ENCODE measurements around the gene IRGC. TPM values are rescaled to one million over a fixed set of nuclear protein-coding genes. Genes with fewer than 3 reads are reported as not detected.
"Not testable (repeated sequence)": the region's sequence is repeated elsewhere in the genome, so short reads cannot be mapped to it uniquely, and the experiment has no call there.

The IRGC gene
- total RNA-seq, 1 experiment from 2014 or later: not detected

DNA sequence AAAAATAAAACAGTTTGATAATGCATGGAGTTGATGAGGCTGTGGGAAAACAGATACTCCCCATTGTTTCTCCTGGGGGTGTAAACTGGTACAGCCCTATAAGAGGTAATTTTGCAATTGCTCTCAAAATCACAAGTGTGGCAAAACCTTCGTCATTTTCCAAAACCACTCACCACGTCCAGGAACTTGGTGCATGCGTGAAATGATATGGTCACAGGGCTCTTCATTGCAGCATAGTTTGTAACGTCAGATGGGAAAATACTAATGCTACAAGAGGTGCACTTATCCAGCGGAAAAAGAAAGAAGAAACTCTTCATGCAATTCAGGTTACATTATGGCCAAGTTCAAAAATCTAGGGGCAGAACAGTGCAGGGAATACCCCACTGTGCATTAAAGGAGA, 34.1 kb upstream of the IRGC start:
- ChIA-PET POLR2A (no interaction called here), CTCF (no interaction called here)
- no TSS peak for BruUV-seq (replicated peaks)
- H3K4me3 ChIP-seq (ENCODE audit: low read depth, low read length): no peak overlapping the region
- no peaks in the 10 kb centered on the region for H3K36me3 ChIP-seq (ENCODE audit: control insufficient read depth, insufficient read depth, low read length)
- TF ChIP-seq, protein P1, sequence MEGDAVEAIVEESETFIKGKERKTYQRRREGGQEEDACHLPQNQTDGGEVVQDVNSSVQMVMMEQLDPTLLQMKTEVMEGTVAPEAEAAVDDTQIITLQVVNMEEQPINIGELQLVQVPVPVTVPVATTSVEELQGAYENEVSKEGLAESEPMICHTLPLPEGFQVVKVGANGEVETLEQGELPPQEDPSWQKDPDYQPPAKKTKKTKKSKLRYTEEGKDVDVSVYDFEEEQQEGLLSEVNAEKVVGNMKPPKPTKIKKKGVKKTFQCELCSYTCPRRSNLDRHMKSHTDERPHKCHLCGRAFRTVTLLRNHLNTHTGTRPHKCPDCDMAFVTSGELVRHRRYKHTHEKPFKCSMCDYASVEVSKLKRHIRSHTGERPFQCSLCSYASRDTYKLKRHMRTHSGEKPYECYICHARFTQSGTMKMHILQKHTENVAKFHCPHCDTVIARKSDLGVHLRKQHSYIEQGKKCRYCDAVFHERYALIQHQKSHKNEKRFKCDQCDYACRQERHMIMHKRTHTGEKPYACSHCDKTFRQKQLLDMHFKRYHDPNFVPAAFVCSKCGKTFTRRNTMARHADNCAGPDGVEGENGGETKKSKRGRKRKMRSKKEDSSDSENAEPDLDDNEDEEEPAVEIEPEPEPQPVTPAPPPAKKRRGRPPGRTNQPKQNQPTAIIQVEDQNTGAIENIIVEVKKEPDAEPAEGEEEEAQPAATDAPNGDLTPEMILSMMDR (IDR thresholded peaks at IDR 0.05; ENCODE audit: insufficient read depth in 1 of 2, low read depth in 1 of 2, low read length in 1 of 2, severe bottlenecking in 1 of 2, unreplicated experiment in 1 of 2): no peak
- no peaks in the 10 kb centered on the region for H3K9me3 ChIP-seq
- no peaks in the 10 kb centered on the region for H3K36me3 Mint-ChIP-seq (ENCODE audit: insufficient read depth, unreplicated experiment)
- peaks cover 5% of the 10 kb centered on the region; the same call in 1 of the 2 replicates for H3K4me1 ChIP-seq
- peaks cover 5% of the 10 kb centered on the region for H3K4me1 Mint-ChIP-seq (ENCODE audit: low read depth, unreplicated experiment)
- no peak for DNase-seq
- H3K9me3 Mint-ChIP-seq (ENCODE audit: unreplicated experiment): no peaks in the 10 kb centered on the region
- intact Hi-C loops (cut with micrococcal nuclease; ENCODE audit: unreplicated experiment): no loop called here
- no peaks in the 10 kb centered on the region for H3K27me3 ChIP-seq (replicated peaks; ENCODE audit: control insufficient read depth, insufficient read depth, low read length)
- H3K4me3 Mint-ChIP-seq (ENCODE audit: unreplicated experiment): no peak overlapping the region
- no peak overlapping the region for H3K27ac Mint-ChIP-seq (ENCODE audit: unreplicated experiment)
- H3K27me3 Mint-ChIP-seq (ENCODE audit: insufficient read depth, unreplicated experiment): no peaks in the 10 kb centered on the region

DNA sequence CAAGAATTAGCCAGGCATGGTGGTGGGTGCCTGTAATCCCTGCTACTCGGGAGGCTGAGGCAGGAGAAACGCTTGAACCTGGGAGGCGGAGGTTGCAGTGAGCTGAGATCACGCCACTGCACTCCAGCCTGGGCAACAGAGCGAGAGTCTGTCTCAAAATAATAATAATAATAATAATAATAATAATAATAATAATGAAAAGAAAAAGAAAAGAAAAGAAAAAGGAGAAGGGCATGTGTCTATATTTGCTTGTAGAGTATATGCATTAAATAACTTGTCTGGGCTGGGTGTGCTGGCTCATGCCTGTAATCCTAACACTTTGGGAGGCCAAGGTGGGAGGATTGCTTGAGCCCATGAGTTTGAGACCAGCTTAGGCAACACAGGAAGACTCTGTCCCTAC, 33.6 kb upstream of the IRGC start:
- H3K4me1 ChIP-seq; H3K4me3 Mint-ChIP-seq (ENCODE audit: unreplicated experiment); DNase-seq; H3K9me3 Mint-ChIP-seq (ENCODE audit: unreplicated experiment); CTCF ChIA-PET; H3K27me3 ChIP-seq (replicated peaks; ENCODE audit: control insufficient read depth, insufficient read depth, low read length); BruUV-seq (replicated peaks); H3K9me3 ChIP-seq; H3K4me1 Mint-ChIP-seq (ENCODE audit: low read depth, unreplicated experiment); H3K27me3 Mint-ChIP-seq (ENCODE audit: insufficient read depth, unreplicated experiment); H3K36me3 ChIP-seq (ENCODE audit: control insufficient read depth, insufficient read depth, low read length); H3K36me3 Mint-ChIP-seq (ENCODE audit: insufficient read depth, unreplicated experiment); POLR2A ChIA-PET; intact Hi-C loops (cut with micrococcal nuclease; ENCODE audit: unreplicated experiment); H3K4me3 ChIP-seq (ENCODE audit: low read depth, low read length); H3K27ac Mint-ChIP-seq (ENCODE audit: unreplicated experiment): not testable (repeated sequence)

DNA sequence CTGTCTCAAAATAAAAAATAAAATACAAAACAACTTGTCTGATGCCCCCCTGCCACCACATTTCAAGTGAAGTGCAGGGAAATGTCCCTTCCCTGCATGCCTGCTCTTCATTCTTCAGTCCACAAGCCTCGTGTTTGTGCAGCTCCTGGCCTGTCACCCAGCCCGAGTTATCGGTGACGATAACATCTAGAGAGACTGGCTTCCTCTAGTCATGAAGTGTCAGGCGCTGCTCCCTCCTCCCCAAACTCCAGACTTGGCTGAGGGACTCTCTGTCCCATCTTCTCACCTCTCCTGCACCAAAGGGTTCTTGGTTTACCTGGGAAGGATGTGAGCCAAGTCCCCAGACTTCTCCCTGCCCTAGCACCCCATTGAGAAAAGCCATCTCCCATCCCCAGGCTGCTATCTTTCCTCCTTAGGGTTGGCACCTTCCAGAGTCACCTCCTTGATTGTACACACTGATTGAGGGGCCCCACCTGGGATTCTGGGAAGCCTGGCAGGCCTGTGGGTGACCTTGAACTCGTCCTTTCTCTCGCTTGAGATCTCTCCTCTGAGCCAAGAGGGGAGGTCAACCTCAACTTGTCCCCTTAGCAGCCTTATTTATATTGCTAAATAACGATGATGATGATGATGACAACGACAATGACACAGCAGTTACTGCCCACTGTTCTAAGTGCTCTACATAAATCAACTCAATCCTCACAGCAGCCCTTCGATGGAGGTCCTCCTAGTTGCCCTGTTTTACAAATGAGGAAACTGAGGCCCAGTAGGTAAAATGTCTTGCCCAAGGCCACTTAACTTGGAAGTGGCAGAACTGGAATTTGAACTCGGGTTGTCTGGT, 32.8 kb upstream of the IRGC start:
- TF ChIP-seq, protein P1 (IDR thresholded peaks at IDR 0.05; ENCODE audit: insufficient read depth in 1 of 2, low read depth in 1 of 2, low read length in 1 of 2, severe bottlenecking in 1 of 2, unreplicated experiment in 1 of 2): no peak
- Histone ChIP-seq H3K4me1 (peaks cover 5% of the 10 kb centered on the region; the same call in 1 of the 2 replicates), H3K36me3 (ENCODE audit: control insufficient read depth, insufficient read depth, low read length) (no peaks in the 10 kb centered on the region), H3K4me3 (ENCODE audit: low read depth, low read length) (no peak overlapping the region), H3K27me3 (replicated peaks; ENCODE audit: control insufficient read depth, insufficient read depth, low read length) (no peaks in the 10 kb centered on the region), H3K9me3 (no peaks in the 10 kb centered on the region)
- Mint-ChIP-seq H3K4me1 (ENCODE audit: low read depth, unreplicated experiment) (peaks cover 5% of the 10 kb centered on the region), H3K36me3 (ENCODE audit: insufficient read depth, unreplicated experiment) (no peaks in the 10 kb centered on the region), H3K27ac (ENCODE audit: unreplicated experiment) (no peak overlapping the region), H3K27me3 (ENCODE audit: insufficient read depth, unreplicated experiment) (no peaks in the 10 kb centered on the region), H3K4me3 (ENCODE audit: unreplicated experiment) (no peak overlapping the region), H3K9me3 (ENCODE audit: unreplicated experiment) (no peaks in the 10 kb centered on the region)
- CTCF ChIA-PET: no interaction called here
- intact Hi-C loops (cut with micrococcal nuclease; ENCODE audit: unreplicated experiment): no loop called here
- BruUV-seq (replicated peaks): no TSS peak
- POLR2A ChIA-PET: no interaction called here
- DNase-seq: no peak
